Endodermal cell (in vitro differentiated cells): ENCODE results near the gene ANKRD65. TPM values are rescaled to one million over a fixed set of nuclear protein-coding genes. Genes with fewer than 3 reads are reported as not detected.

ENCODE experiments used
- DNase-seq: peaks from one replicate; pipeline ENCODE4 v3.0.0-alpha.2; 2017
- H3K27ac ChIP-seq: 2 replicates; pipeline ENCODE4 v1.5.1; 2013; ENCODE audit warnings: mild to moderate bottlenecking, low read depth, low read length, moderate library complexity
- H3K27me3 ChIP-seq: 2 replicates; pipeline ENCODE4 v1.6.1; 2013; ENCODE audit warnings: mild to moderate bottlenecking, low read length, moderate library complexity; ENCODE audit not compliant: insufficient read depth, control insufficient read depth, poor library complexity, severe bottlenecking
- H3K36me3 ChIP-seq: 2 replicates; pipeline ENCODE4 v1.7.0; 2013; ENCODE audit warnings: mild to moderate bottlenecking, low read length, moderate library complexity; ENCODE audit not compliant: control insufficient read depth, insufficient read depth
- H3K4me1 ChIP-seq: one replicate; pipeline ENCODE4 v1.7.0; 2013; ENCODE audit warnings: low read length; ENCODE audit not compliant: control insufficient read depth, insufficient read depth
- H3K4me3 ChIP-seq: 2 replicates; pipeline ENCODE4 v1.5.1; 2013; ENCODE audit warnings: mild to moderate bottlenecking, low read length, moderate library complexity
- H3K9ac ChIP-seq: 2 replicates; pipeline ENCODE4 v1.6.1; 2013; ENCODE audit warnings: mild to moderate bottlenecking, low read length, moderate library complexity; ENCODE audit not compliant: poor library complexity, severe bottlenecking; ENCODE audit errors: extremely low read depth
- H3K9me3 ChIP-seq: 2 replicates; pipeline ENCODE4 v1.6.1; 2013; ENCODE audit warnings: mild to moderate bottlenecking, low read length, moderate library complexity; ENCODE audit not compliant: control insufficient read depth
- H3K27ac Mint-ChIP-seq: 2 replicates; pipeline ENCODE4 v1.8.0; 2020; ENCODE audit warnings: mixed read lengths
- H3K27me3 Mint-ChIP-seq: 2 replicates; pipeline ENCODE4 v1.8.0; 2021; ENCODE audit warnings: mild to moderate bottlenecking, mixed read lengths; ENCODE audit not compliant: insufficient read depth
- H3K36me3 Mint-ChIP-seq: 2 replicates; pipeline ENCODE4 v1.8.0; 2020; ENCODE audit warnings: low read depth, mixed read lengths
- H3K4me1 Mint-ChIP-seq: 2 replicates; pipeline ENCODE4 v1.8.0; 2020; ENCODE audit warnings: mixed read lengths
- H3K4me3 Mint-ChIP-seq: 2 replicates; pipeline ENCODE4 v1.8.0; 2020; ENCODE audit warnings: mild to moderate bottlenecking, moderate library complexity, mixed read lengths
- H3K9me3 Mint-ChIP-seq: 2 replicates; pipeline ENCODE4 v1.8.0; 2020; ENCODE audit warnings: mild to moderate bottlenecking, mixed read lengths
- WGBS, 2 experiments: methylation state at CpG; one replicate each; pipeline versions ENCODE4 v1.1.5 to v1.1.7; 2013; ENCODE audit warnings: missing lambda C conversion rate in 2 of 2, mixed read lengths in 1 of 2; ENCODE audit not compliant: insufficient coverage in 1 of 2, insufficient read length in 1 of 2; 5-methylcytosine and 5-hydroxymethylcytosine counted together
- total RNA-seq, 2 donors: library from RNA; stranded (reverse); fragmentation: NEBNext Ultra II Directional in 1 of 2; extraction: Animal tissue kit (Norgen Biotek cat#: 25700) in 1 of 2; gene quantifications; 2 replicates in 1 of 2; 3 replicates in 1 of 2; pipeline ENCODE4 v1.2.1, GENCODE V29; 2021
- TF ChIP-seq, protein P1 (sequence below): fragments of 200-600 bp; sonication (generic); conservative IDR thresholded peaks from 2 replicates; pipeline ENCODE4 v1.5.0; 2021; ENCODE audit warnings: antibody characterized with exemption, mild to moderate bottlenecking

ANKRD65 gene
- total RNA-seq, 2 donors from 2014 or later: 1.6 TPM

DNA sequence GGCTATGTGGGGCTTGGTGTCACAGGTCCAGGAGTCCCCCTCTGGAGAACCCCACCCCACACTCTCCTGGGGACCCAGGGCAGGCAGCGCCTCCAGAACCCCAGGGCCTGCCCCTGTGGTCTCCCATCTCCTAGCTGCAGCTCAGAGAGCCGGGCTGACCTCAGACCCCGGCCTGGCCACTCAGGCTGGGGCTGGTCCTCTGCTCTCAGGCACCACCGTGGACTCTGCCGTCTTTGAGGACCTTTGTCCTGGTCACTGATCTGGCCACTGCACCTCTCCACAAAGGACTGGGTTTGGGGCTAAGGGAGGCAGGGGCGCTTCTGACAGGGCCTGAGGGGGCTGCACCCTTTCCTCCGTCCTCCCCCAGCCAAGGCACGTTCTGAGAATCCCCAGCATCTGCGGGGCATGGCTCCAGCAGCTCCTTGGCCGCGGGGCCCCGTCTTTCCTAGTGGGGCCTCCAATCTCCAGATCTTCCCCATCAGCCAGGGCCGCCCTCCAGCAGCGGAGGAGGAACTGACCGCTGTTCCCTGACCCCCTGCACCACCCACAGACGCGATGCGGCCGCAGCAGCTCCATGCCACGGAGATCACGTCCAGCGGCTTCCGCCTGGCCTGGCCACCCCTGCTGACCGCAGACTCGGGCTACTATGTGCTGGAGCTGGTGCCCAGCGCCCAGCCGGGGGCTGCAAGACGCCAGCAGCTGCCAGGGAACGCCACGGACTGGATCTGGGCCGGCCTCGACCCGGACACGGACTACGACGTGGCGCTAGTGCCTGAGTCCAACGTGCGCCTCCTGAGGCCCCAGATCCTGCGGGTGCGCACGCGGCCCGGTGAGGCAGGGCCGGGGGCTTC, 17.7 kb upstream of the ANKRD65 start:
- Mint-ChIP-seq H3K36me3 (peaks cover 3% of the 10 kb centered on the region), H3K4me3 (no peak overlapping the region)

GRCh38 chr1:1437904-1438376, 16.9 kb upstream of the ANKRD65 start:
- 83 to 85% methylated on average over 8 to 11 of the region's 11 CpGs for WGBS, 2 experiments
- H3K4me3 ChIP-seq: no peak overlapping the region
- Mint-ChIP-seq H3K9me3 (no peaks in the 10 kb centered on the region), H3K27me3 (peaks cover 4% of the 10 kb centered on the region), H3K27ac (no peak overlapping the region), H3K36me3 (peaks cover 3% of the 10 kb centered on the region), H3K4me3 (no peak overlapping the region), H3K4me1 (peaks cover 2% of the 10 kb centered on the region)
- H3K4me1 ChIP-seq: peaks cover 14% of the 10 kb centered on the region
- no peaks in the 10 kb centered on the region for H3K36me3 ChIP-seq
- DNase-seq: no peak
- no peak overlapping the region for H3K9ac ChIP-seq
- H3K27me3 ChIP-seq: peaks cover 16% of the 10 kb centered on the region
- H3K27ac ChIP-seq: no peak overlapping the region
- no peaks in the 10 kb centered on the region for H3K9me3 ChIP-seq
- TF ChIP-seq, protein P1, sequence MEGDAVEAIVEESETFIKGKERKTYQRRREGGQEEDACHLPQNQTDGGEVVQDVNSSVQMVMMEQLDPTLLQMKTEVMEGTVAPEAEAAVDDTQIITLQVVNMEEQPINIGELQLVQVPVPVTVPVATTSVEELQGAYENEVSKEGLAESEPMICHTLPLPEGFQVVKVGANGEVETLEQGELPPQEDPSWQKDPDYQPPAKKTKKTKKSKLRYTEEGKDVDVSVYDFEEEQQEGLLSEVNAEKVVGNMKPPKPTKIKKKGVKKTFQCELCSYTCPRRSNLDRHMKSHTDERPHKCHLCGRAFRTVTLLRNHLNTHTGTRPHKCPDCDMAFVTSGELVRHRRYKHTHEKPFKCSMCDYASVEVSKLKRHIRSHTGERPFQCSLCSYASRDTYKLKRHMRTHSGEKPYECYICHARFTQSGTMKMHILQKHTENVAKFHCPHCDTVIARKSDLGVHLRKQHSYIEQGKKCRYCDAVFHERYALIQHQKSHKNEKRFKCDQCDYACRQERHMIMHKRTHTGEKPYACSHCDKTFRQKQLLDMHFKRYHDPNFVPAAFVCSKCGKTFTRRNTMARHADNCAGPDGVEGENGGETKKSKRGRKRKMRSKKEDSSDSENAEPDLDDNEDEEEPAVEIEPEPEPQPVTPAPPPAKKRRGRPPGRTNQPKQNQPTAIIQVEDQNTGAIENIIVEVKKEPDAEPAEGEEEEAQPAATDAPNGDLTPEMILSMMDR: no peak

More for the DNA sequence above, 17.7 kb upstream of the ANKRD65 start:
- Mint-ChIP-seq H3K9me3 (no peaks in the 10 kb centered on the region), H3K4me1 (no peaks in the 10 kb centered on the region), H3K27me3 (peaks cover 4% of the 10 kb centered on the region), H3K27ac (no peak overlapping the region)
- H3K4me3 ChIP-seq: no peak overlapping the region
- no peaks in the 10 kb centered on the region for H3K36me3 ChIP-seq
- WGBS, 2 experiments: 94 to 95% methylated on average over 18 to 45 of the region's 45 CpGs
- H3K9ac ChIP-seq: no peak overlapping the region
- H3K4me1 ChIP-seq: peaks cover 10% of the 10 kb centered on the region
- no peak for DNase-seq
- TF ChIP-seq, protein P1: no peak
- peaks cover 16% of the 10 kb centered on the region for H3K27me3 ChIP-seq
- no peaks in the 10 kb centered on the region for H3K9me3 ChIP-seq
- no peak overlapping the region for H3K27ac ChIP-seq

DNA sequence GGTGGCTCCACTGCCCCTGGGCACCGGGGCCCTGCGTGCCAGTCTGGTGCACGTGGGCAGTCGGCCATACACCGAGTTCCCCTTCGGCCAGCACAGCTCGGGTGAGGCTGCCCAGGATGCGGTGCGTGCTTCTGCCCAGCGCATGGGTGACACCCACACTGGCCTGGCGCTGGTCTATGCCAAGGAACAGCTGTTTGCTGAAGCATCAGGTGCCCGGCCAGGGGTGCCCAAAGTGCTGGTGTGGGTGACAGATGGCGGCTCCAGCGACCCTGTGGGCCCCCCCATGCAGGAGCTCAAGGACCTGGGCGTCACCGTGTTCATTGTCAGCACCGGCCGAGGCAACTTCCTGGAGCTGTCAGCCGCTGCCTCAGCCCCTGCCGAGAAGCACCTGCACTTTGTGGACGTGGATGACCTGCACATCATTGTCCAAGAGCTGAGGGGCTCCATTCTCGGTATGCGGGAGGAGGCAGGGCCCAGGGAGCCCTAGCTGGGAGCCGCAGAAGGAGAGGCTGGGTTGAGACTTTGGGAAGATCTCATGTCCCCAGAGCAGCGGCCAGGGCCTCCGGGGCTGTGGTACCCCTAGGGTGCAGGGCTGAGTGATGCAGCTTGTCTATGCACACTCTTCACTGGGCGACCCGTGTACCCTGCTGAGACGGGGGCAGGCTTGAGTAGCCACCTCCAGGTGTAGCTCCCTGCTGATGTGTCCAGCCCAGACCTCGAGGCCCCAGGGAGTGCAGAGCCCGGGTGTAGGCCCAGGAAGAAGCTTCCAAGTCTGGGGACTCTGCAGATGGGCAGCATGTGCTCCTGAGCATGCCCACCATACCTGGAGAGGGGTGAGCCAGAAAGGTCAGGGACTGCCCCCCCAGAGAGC, 16.2 kb upstream of the ANKRD65 start:
- no peak overlapping the region for H3K4me3 Mint-ChIP-seq
- no peaks in the 10 kb centered on the region for H3K9me3 Mint-ChIP-seq

More for the DNA sequence above, 16.2 kb upstream of the ANKRD65 start:
- Mint-ChIP-seq H3K36me3 (peaks cover 3% of the 10 kb centered on the region), H3K27ac (no peak overlapping the region), H3K27me3 (peaks cover 4% of the 10 kb centered on the region), H3K4me1 (peaks cover 3% of the 10 kb centered on the region)
- Histone ChIP-seq H3K4me1 (peaks cover 14% of the 10 kb centered on the region), H3K9me3 (no peaks in the 10 kb centered on the region), H3K27ac (no peak overlapping the region), H3K36me3 (no peaks in the 10 kb centered on the region), H3K27me3 (peaks cover 16% of the 10 kb centered on the region), H3K9ac (no peak overlapping the region), H3K4me3 (no peak overlapping the region)
- TF ChIP-seq, protein P1: no peak
- 92 to 98% methylated on average over 24 to 31 of the region's 31 CpGs for WGBS, 2 experiments
- DNase-seq: no peak
